Measurements from ENCODE around the gene KCNMB2.

KCNMB2 gene

GRCh38 chr3:178827285-178827856 is 291.1 kb downstream of the KCNMB2 start:
- no peak overlapping the region for H3K27ac ChIP-seq (ENCODE audit: low read length)
- no peaks in the 10 kb centered on the region for H4K20me1 ChIP-seq (ENCODE audit: insufficient read depth, low read length)
- no peak overlapping the region for H2AFZ ChIP-seq (ENCODE audit: low read depth, low read length)
- H3K36me3 ChIP-seq (replicated peaks; ENCODE audit: low read depth, low read length): no peaks in the 10 kb centered on the region
- no peaks in the 10 kb centered on the region for H3K79me2 ChIP-seq (ENCODE audit: low read length)
- H3K4me3 ChIP-seq (ENCODE audit: low read length): no peak overlapping the region
- no peaks in the 10 kb centered on the region for H3K4me1 ChIP-seq (ENCODE audit: low read length)
- H3K4me2 ChIP-seq (ENCODE audit: low read length): no peak overlapping the region
- H3K27me3 ChIP-seq (ENCODE audit: low read depth, low read length): no peaks in the 10 kb centered on the region
- TF ChIP-seq CTCF (IDR thresholded peaks at IDR 0.05; ENCODE audit: low read depth, low read length) (no peak), EZH2phosphoT487 (IDR thresholded peaks at IDR 0.05; ENCODE audit: low read depth) (no peak)
- H3K9ac ChIP-seq (ENCODE audit: low read length): no peak overlapping the region
- no peaks in the 10 kb centered on the region for H3K9me3 ChIP-seq (ENCODE audit: insufficient read depth, low read length)

- TF ChIP-seq CTCF (IDR thresholded peaks at IDR 0.05; ENCODE audit: low read depth, low read length) (no peak), EZH2phosphoT487 (IDR thresholded peaks at IDR 0.05; ENCODE audit: low read depth) (no peak)
- H4K20me1 ChIP-seq (ENCODE audit: insufficient read depth, low read length): no peaks in the 10 kb centered on the region
- H3K4me2 ChIP-seq (ENCODE audit: low read length): no peak overlapping the region
- H3K9me3 ChIP-seq (ENCODE audit: insufficient read depth, low read length): 0 out of 2 replicates have a peak, but pooled peaks cover 4% of the 10 kb centered on the region
- peaks cover 4% of the 10 kb centered on the region for H3K36me3 ChIP-seq (replicated peaks; ENCODE audit: low read depth, low read length)
- no peak overlapping the region for H2AFZ ChIP-seq (ENCODE audit: low read depth, low read length)
- H3K27ac ChIP-seq (ENCODE audit: low read length): no peak overlapping the region
- no peaks in the 10 kb centered on the region for H3K79me2 ChIP-seq (ENCODE audit: low read length)
- H3K4me3 ChIP-seq (ENCODE audit: low read length): no peak overlapping the region
- H3K4me1 ChIP-seq (ENCODE audit: low read length): peaks cover 2% of the 10 kb centered on the region
- no peaks in the 10 kb centered on the region for H3K27me3 ChIP-seq (ENCODE audit: low read depth, low read length)
- H3K9ac ChIP-seq (ENCODE audit: low read length): no peak overlapping the region
These were observed 297.5 kb downstream of the KCNMB2 start for GRCh38 chr3:178833695-178834094.

GRCh38 chr3:178835033-178835432 is 298.8 kb downstream of the KCNMB2 start:
- Histone ChIP-seq H4K20me1 (ENCODE audit: insufficient read depth, low read length) (no peaks in the 10 kb centered on the region), H3K79me2 (ENCODE audit: low read length) (no peaks in the 10 kb centered on the region), H3K4me1 (ENCODE audit: low read length) (peaks cover 13% of the 10 kb centered on the region), H3K9me3 (ENCODE audit: insufficient read depth, low read length) (0 out of 2 replicates have a peak, but pooled peaks cover 4% of the 10 kb centered on the region), H3K27me3 (ENCODE audit: low read depth, low read length) (no peaks in the 10 kb centered on the region), H3K36me3 (replicated peaks; ENCODE audit: low read depth, low read length) (peaks cover 5% of the 10 kb centered on the region), H3K4me2 (ENCODE audit: low read length) (no peak overlapping the region), H3K27ac (ENCODE audit: low read length) (no peak overlapping the region), H2AFZ (ENCODE audit: low read depth, low read length) (no peak overlapping the region), H3K9ac (ENCODE audit: low read length) (no peak overlapping the region), H3K4me3 (ENCODE audit: low read length) (no peak overlapping the region)
- TF ChIP-seq CTCF (IDR thresholded peaks at IDR 0.05; ENCODE audit: low read depth, low read length) (no peak), EZH2phosphoT487 (IDR thresholded peaks at IDR 0.05; ENCODE audit: low read depth) (no peak)

- H2AFZ ChIP-seq (ENCODE audit: low read depth, low read length): no peak overlapping the region
- TF ChIP-seq CTCF (IDR thresholded peaks at IDR 0.05; ENCODE audit: low read depth, low read length) (no peak), EZH2phosphoT487 (IDR thresholded peaks at IDR 0.05; ENCODE audit: low read depth) (no peak)
- H3K4me1 ChIP-seq (ENCODE audit: low read length): peaks cover 13% of the 10 kb centered on the region
- peaks cover 9% of the 10 kb centered on the region; the same call in 1 of the 2 replicates for H3K9me3 ChIP-seq (ENCODE audit: insufficient read depth, low read length)
- no peaks in the 10 kb centered on the region for H4K20me1 ChIP-seq (ENCODE audit: insufficient read depth, low read length)
- no peak overlapping the region for H3K27ac ChIP-seq (ENCODE audit: low read length)
- H3K4me3 ChIP-seq (ENCODE audit: low read length): no peak overlapping the region
- peaks cover 15% of the 10 kb centered on the region for H3K36me3 ChIP-seq (replicated peaks; ENCODE audit: low read depth, low read length)
- H3K27me3 ChIP-seq (ENCODE audit: low read depth, low read length): no peaks in the 10 kb centered on the region
- no peaks in the 10 kb centered on the region for H3K79me2 ChIP-seq (ENCODE audit: low read length)
- H3K9ac ChIP-seq (ENCODE audit: low read length): no peak overlapping the region
- no peak overlapping the region for H3K4me2 ChIP-seq (ENCODE audit: low read length)
These were observed 301.3 kb downstream of the KCNMB2 start for GRCh38 chr3:178837512-178837911.

All from OCI-LY3 (cell line).